Brain pericyte (primary cell): ENCODE measurements around the gene RAB44.

Source experiments
- DNase-seq: peaks from one replicate; pipeline ENCODE4 v3.0.0-alpha.2; 2012; ENCODE audit warnings: low read depth, low spot score

The RAB44 gene

GRCh38 chr6:36769676-36770499 lies 72.3 kb downstream of the RAB44 start:
- no peak for DNase-seq

DNA sequence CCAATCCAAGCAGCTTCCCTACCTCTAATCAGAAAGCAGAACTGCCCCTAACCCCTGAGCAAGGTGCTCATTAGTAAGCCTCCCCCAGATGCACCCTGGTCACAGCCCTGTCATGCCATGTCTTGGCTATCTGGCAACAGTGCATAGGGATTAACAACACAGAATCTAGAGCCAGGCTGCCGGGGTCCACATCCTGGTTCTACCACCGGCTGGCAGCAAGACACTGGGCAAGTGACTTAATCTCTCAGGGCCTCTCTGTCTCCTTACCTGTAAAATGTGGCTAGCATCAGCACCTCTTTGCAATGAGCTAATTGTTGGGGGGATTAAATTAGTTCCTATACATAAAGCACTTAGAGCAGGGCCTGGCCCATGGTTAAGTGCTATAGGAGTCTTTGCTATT lies 73.5 kb downstream of the RAB44 start:
- DNase-seq, result no peak

- no peak for DNase-seq
These were observed 74.8 kb downstream of the RAB44 start for GRCh38 chr6:36772397-36772796.

DNA sequence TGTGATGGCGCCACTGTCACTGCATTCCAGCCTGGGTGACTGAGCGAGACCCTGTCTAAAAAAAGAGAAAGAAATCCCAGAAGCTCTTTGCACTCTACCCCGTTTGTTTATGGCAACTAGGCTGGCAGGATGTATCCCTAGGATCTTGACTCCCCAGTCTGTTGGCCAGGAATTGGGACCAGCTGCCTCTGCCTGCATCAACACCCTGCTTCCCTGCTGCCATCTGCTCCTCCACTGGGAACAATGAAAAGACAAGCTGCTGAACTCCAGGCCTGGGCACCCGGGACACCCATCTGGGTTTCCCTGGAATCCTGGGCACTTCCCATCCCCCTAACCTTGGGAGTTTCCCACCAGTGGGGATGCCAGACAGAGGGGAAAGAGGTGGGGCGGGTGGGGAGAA lies 76.7 kb downstream of the RAB44 start:
- no peak for DNase-seq

GRCh38 chr6:36776167-36776566 lies 78.5 kb downstream of the RAB44 start:
- no peak for DNase-seq

GRCh38 chr6:36777801-36778200 lies 80.2 kb downstream of the RAB44 start:
- DNase-seq, result no peak

DNA sequence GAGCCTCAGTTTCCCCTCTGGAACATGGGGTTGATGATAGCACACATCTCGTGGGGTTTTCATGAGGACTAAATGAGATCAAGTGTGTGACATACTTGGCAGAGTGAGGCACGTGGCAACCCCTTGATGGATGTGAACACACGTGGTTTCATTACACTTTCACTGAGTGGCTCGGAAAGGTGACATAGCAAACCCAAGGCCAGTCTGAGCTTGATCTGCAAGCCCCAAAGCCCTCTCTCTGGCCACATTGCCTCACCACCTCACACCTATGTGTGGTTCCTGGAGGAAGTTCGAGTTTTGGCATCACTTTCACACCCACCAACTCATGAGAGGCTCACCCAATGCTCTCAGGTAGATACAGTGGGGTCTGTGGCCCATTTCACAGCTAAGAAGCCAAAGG lies 81.6 kb downstream of the RAB44 start:
- DNase-seq, result no peak

GRCh38 chr6:36780442-36781177 lies 83.0 kb downstream of the RAB44 start:
- no peak for DNase-seq

- no peak for DNase-seq
These were observed 84.0 kb downstream of the RAB44 start for GRCh38 chr6:36781669-36782068.
